Activated naive CD4-positive, alpha-beta T cell treated with anti-CD3 and anti-CD28 coated beads, Interleukin-2, amount 50 U/mL, for 24 hours (primary cell): Measurements from ENCODE around the gene TMEM19.

ENCODE experiments used
- H3K27ac Mint-ChIP-seq: one replicate; pipeline ENCODE4 v1.8.0; 2021; ENCODE audit warnings: mild to moderate bottlenecking, mixed read lengths
- H3K27me3 Mint-ChIP-seq: one replicate; pipeline ENCODE4 v1.8.0; 2021; ENCODE audit warnings: mixed read lengths
- H3K36me3 Mint-ChIP-seq: one replicate; pipeline ENCODE4 v1.8.0; 2021; ENCODE audit warnings: mixed read lengths
- H3K4me1 Mint-ChIP-seq: one replicate; pipeline ENCODE4 v1.8.0; 2021; ENCODE audit warnings: mixed read lengths
- H3K4me3 Mint-ChIP-seq: one replicate; pipeline ENCODE4 v1.8.0; 2021; ENCODE audit warnings: mild to moderate bottlenecking, mixed read lengths
- H3K9me3 Mint-ChIP-seq: one replicate; pipeline ENCODE4 v1.8.0; 2021; ENCODE audit warnings: mixed read lengths

Gene TMEM19

GRCh38 chr12:71726548-71726947, 40.7 kb downstream of the TMEM19 start:
- no peaks in the 10 kb centered on the region for H3K27me3 Mint-ChIP-seq
- H3K4me3 Mint-ChIP-seq, result no peak overlapping the region
- H3K27ac Mint-ChIP-seq, result no peak overlapping the region
- no peaks in the 10 kb centered on the region for H3K9me3 Mint-ChIP-seq
- H3K36me3 Mint-ChIP-seq, result no peaks in the 10 kb centered on the region
- H3K4me1 Mint-ChIP-seq, result no peaks in the 10 kb centered on the region

- Mint-ChIP-seq H3K36me3 (no peaks in the 10 kb centered on the region), H3K4me3 (no peak overlapping the region), H3K27ac (no peak overlapping the region), H3K27me3 (no peaks in the 10 kb centered on the region), H3K4me1 (no peaks in the 10 kb centered on the region), H3K9me3 (no peaks in the 10 kb centered on the region)
These were observed 42.1 kb downstream of the TMEM19 start for GRCh38 chr12:71727958-71728357.

- Mint-ChIP-seq H3K9me3 (no peaks in the 10 kb centered on the region), H3K4me1 (no peaks in the 10 kb centered on the region), H3K4me3 (no peak overlapping the region), H3K27ac (no peak overlapping the region), H3K27me3 (no peaks in the 10 kb centered on the region), H3K36me3 (no peaks in the 10 kb centered on the region)
These were observed 45.1 kb downstream of the TMEM19 start for GRCh38 chr12:71730936-71731335.

GRCh38 chr12:71731439-71732356, 45.8 kb downstream of the TMEM19 start:
- Mint-ChIP-seq H3K27me3 (no peaks in the 10 kb centered on the region), H3K27ac (no peak overlapping the region), H3K9me3 (no peaks in the 10 kb centered on the region), H3K4me3 (no peak overlapping the region), H3K4me1 (no peaks in the 10 kb centered on the region), H3K36me3 (no peaks in the 10 kb centered on the region)

GRCh38 chr12:71732357-71732712, 46.5 kb downstream of the TMEM19 start:
- no peaks in the 10 kb centered on the region for H3K9me3 Mint-ChIP-seq
- no peak overlapping the region for H3K4me3 Mint-ChIP-seq
- no peaks in the 10 kb centered on the region for H3K4me1 Mint-ChIP-seq
- no peaks in the 10 kb centered on the region for H3K27me3 Mint-ChIP-seq
- no peaks in the 10 kb centered on the region for H3K36me3 Mint-ChIP-seq
- H3K27ac Mint-ChIP-seq, result no peak overlapping the region

GRCh38 chr12:71737197-71737596, 51.3 kb downstream of the TMEM19 start:
- Mint-ChIP-seq H3K27ac (no peak overlapping the region), H3K4me3 (no peak overlapping the region), H3K27me3 (no peaks in the 10 kb centered on the region), H3K9me3 (no peaks in the 10 kb centered on the region), H3K4me1 (no peaks in the 10 kb centered on the region), H3K36me3 (no peaks in the 10 kb centered on the region)

GRCh38 chr12:71742998-71743397, 57.1 kb downstream of the TMEM19 start:
- Mint-ChIP-seq H3K27me3 (no peaks in the 10 kb centered on the region), H3K4me3 (no peak overlapping the region), H3K4me1 (no peaks in the 10 kb centered on the region), H3K9me3 (no peaks in the 10 kb centered on the region), H3K36me3 (no peaks in the 10 kb centered on the region), H3K27ac (no peak overlapping the region)

- no peak overlapping the region for H3K27ac Mint-ChIP-seq
- H3K4me3 Mint-ChIP-seq, result no peak overlapping the region
- peaks cover 1% of the 10 kb centered on the region for H3K27me3 Mint-ChIP-seq
- H3K36me3 Mint-ChIP-seq, result no peaks in the 10 kb centered on the region
- H3K9me3 Mint-ChIP-seq, result no peaks in the 10 kb centered on the region
- no peaks in the 10 kb centered on the region for H3K4me1 Mint-ChIP-seq
These were observed 58.8 kb downstream of the TMEM19 start for GRCh38 chr12:71744522-71745300.

- H3K9me3 Mint-ChIP-seq, result no peaks in the 10 kb centered on the region
- H3K27ac Mint-ChIP-seq, result no peak overlapping the region
- H3K4me1 Mint-ChIP-seq, result no peaks in the 10 kb centered on the region
- H3K4me3 Mint-ChIP-seq, result no peak overlapping the region
- H3K27me3 Mint-ChIP-seq, result peaks cover 4% of the 10 kb centered on the region
- no peaks in the 10 kb centered on the region for H3K36me3 Mint-ChIP-seq
These were observed 61.2 kb downstream of the TMEM19 start for GRCh38 chr12:71746974-71747611.

GRCh38 chr12:71748081-71748850, 62.4 kb downstream of the TMEM19 start:
- Mint-ChIP-seq H3K4me1 (no peaks in the 10 kb centered on the region), H3K4me3 (no peak overlapping the region), H3K27me3 (peaks cover 4% of the 10 kb centered on the region), H3K27ac (no peak overlapping the region), H3K9me3 (no peaks in the 10 kb centered on the region), H3K36me3 (no peaks in the 10 kb centered on the region)

- H3K27ac Mint-ChIP-seq, result no peak overlapping the region
- no peaks in the 10 kb centered on the region for H3K9me3 Mint-ChIP-seq
- peaks cover 8% of the 10 kb centered on the region for H3K4me1 Mint-ChIP-seq
- no peak overlapping the region for H3K4me3 Mint-ChIP-seq
- H3K36me3 Mint-ChIP-seq, result no peaks in the 10 kb centered on the region
- peaks cover 4% of the 10 kb centered on the region for H3K27me3 Mint-ChIP-seq
These were observed 63.8 kb downstream of the TMEM19 start for GRCh38 chr12:71749666-71750065.

GRCh38 chr12:71752891-71753290, 67.0 kb downstream of the TMEM19 start:
- H3K9me3 Mint-ChIP-seq, result no peaks in the 10 kb centered on the region
- no peak overlapping the region for H3K4me3 Mint-ChIP-seq
- H3K4me1 Mint-ChIP-seq, result peaks cover 27% of the 10 kb centered on the region
- no peak overlapping the region for H3K27ac Mint-ChIP-seq
- H3K36me3 Mint-ChIP-seq, result peaks cover 8% of the 10 kb centered on the region
- H3K27me3 Mint-ChIP-seq, result peaks cover 4% of the 10 kb centered on the region
